Activated CD4-positive, alpha-beta T cell treated with anti-CD3 and anti-CD28 coated beads, Interleukin-2, amount 50 U/mL, for 4 hours (primary cell): ENCODE data around the gene TRIP13.
"Not testable (repeated sequence)": the region's sequence is repeated elsewhere in the genome, so short reads cannot be mapped to it uniquely, and the experiment has no call there.

Experiments
- DNase-seq, 2 experiments: peaks; one replicate each; pipeline ENCODE4 v3.0.0-alpha.2; 2020

TRIP13 gene

GRCh38 chr5:939368-939767 lies 46.7 kb downstream of the TRIP13 start:
- DNase-seq: no peak

- DNase-seq: not testable (repeated sequence)
These were observed 48.1 kb downstream of the TRIP13 start for GRCh38 chr5:940741-941140.

- DNase-seq: no peak
These were observed 50.7 kb downstream of the TRIP13 start for GRCh38 chr5:943201-943917.

GRCh38 chr5:943918-944620 lies 51.4 kb downstream of the TRIP13 start:
- no peak for DNase-seq

- no peak for DNase-seq
These were observed 51.9 kb downstream of the TRIP13 start for GRCh38 chr5:944621-944927.

- no peak for DNase-seq
These were observed 52.5 kb downstream of the TRIP13 start for GRCh38 chr5:944992-945685.

GRCh38 chr5:945691-946551 lies 53.2 kb downstream of the TRIP13 start:
- no peak for DNase-seq

- DNase-seq: no peak
These were observed 54.3 kb downstream of the TRIP13 start for GRCh38 chr5:946720-947625.

GRCh38 chr5:947626-948471 lies 55.2 kb downstream of the TRIP13 start:
- no peak for DNase-seq

GRCh38 chr5:948472-949274 lies 56.0 kb downstream of the TRIP13 start:
- no peak for DNase-seq

- DNase-seq: no peak
These were observed 56.5 kb downstream of the TRIP13 start for GRCh38 chr5:949275-949543.

GRCh38 chr5:949815-950560 lies 57.3 kb downstream of the TRIP13 start:
- no peak for DNase-seq

GRCh38 chr5:951940-952596 lies 59.4 kb downstream of the TRIP13 start:
- DNase-seq: no peak

- no peak for DNase-seq
These were observed 60.0 kb downstream of the TRIP13 start for GRCh38 chr5:952597-953271.

GRCh38 chr5:953535-954449 lies 61.1 kb downstream of the TRIP13 start:
- DNase-seq: no peak

GRCh38 chr5:955886-956761 lies 63.4 kb downstream of the TRIP13 start:
- DNase-seq: no peak
